Endothelial cell of umbilical vein (primary cell): ENCODE data around the gene L2HGDH. TPM values are rescaled to one million over a fixed set of nuclear protein-coding genes. Genes with fewer than 3 reads are reported as not detected.

Experiments used
- BruUV-seq: library from RNA; stranded (reverse); fragments of 400-500 nt; replicated peaks from 2 replicates; lab custom pipeline; 2021; lab: Mats Ljungman, UMichigan
- CTCF ChIA-PET: fragments of 300-600, 350-600 bp; sonication (Branson Sonifier 250); formaldehyde crosslinking; loops from one replicate; lab custom pipeline; 2021; ENCODE audit warnings: antibody characterized with exemption, inconsistent platforms; lab: Charles Lee
- POLR2A ChIA-PET: fragments of 300-600, 350-600 bp; sonication (Branson Sonifier 250); formaldehyde crosslinking; loops from one replicate; lab custom pipeline; 2021; ENCODE audit warnings: antibody characterized with exemption, inconsistent platforms; lab: Charles Lee
- DNase-seq: peaks from one replicate; pipeline ENCODE4 v3.0.0-alpha.2; 2011; ENCODE audit warnings: low read depth, low spot score
- FAIRE-seq: peaks from 2 replicates; lab custom pipeline; 2011; peaks lifted over from hg19 to GRCh38; lab: Jason Lieb, UNC
- H2AFZ ChIP-seq: 2 replicates; pipeline ENCODE4 v1.6.0; 2012; ENCODE audit warnings: low read depth, low read length, control low read depth, inconsistent platforms
- H3K27ac ChIP-seq: 2 replicates; pipeline ENCODE4 v1.5.1; 2011; ENCODE audit warnings: low read depth, mild to moderate bottlenecking, control low read depth, low read length, moderate library complexity; ENCODE audit not compliant: insufficient read depth
- H3K27me3 ChIP-seq, 2 experiments: 2 replicates each; pipeline versions ENCODE4 v1.6.0 to v1.6.1; 2011; ENCODE audit warnings: low read length in 2 of 2, mixed read lengths in 1 of 2; ENCODE audit not compliant: control insufficient read depth in 2 of 2, insufficient read depth in 2 of 2
- H3K36me3 ChIP-seq, 2 experiments: 2 replicates in 1 of 2; 3 replicates in 1 of 2; pipeline ENCODE4 v1.5.1; 2011; ENCODE audit warnings: low read length in 2 of 2, mild to moderate bottlenecking in 1 of 2, moderate library complexity in 1 of 2; ENCODE audit not compliant: control insufficient read depth in 2 of 2, insufficient read depth in 2 of 2; ENCODE audit errors: extremely low read depth in 1 of 2
- H3K4me1 ChIP-seq: 3 replicates; pipeline ENCODE4 v1.5.1; 2011; ENCODE audit warnings: mild to moderate bottlenecking, low read length; ENCODE audit not compliant: control insufficient read depth, insufficient read depth; ENCODE audit errors: extremely low read depth
- H3K4me2 ChIP-seq: 2 replicates; pipeline ENCODE4 v1.6.1; 2011; ENCODE audit warnings: low read length, control low read depth, mixed read lengths; ENCODE audit not compliant: insufficient read depth
- H3K4me3 ChIP-seq, 3 experiments: fragments of 200-600 bp in 1 of 3; sonication (generic), shearing (Covaris generic) in 1 of 3; replicated peaks in 1 of 3; 2 replicates each; pipeline ENCODE4 v1.5.1; 2011 to 2016; ENCODE audit warnings: control low read depth in 3 of 3, low read length in 3 of 3, mild to moderate bottlenecking in 2 of 3, inconsistent platforms in 1 of 3, low read depth in 1 of 3, moderate library complexity in 1 of 3; ENCODE audit not compliant: insufficient read depth in 1 of 3
- H3K79me2 ChIP-seq: 2 replicates; pipeline ENCODE4 v1.6.0; 2012; ENCODE audit warnings: low read length, inconsistent platforms; ENCODE audit not compliant: control insufficient read depth, insufficient read depth
- H3K9ac ChIP-seq: replicated peaks from 2 replicates; pipeline ENCODE3; 2011; ENCODE audit warnings: low read length, control low read depth; ENCODE audit not compliant: insufficient read depth; ENCODE audit errors: extremely low read depth
- H3K9me1 ChIP-seq: replicated peaks from 3 replicates; pipeline ENCODE4 v1.6.0; 2011; ENCODE audit warnings: mild to moderate bottlenecking, low read length; ENCODE audit not compliant: control insufficient read depth, insufficient read depth; ENCODE audit errors: extremely low read depth
- H3K9me3 ChIP-seq: replicated peaks from 2 replicates; pipeline ENCODE4 v1.5.1; 2012; ENCODE audit warnings: low read length, inconsistent platforms; ENCODE audit not compliant: control insufficient read depth, insufficient read depth
- H4K20me1 ChIP-seq: replicated peaks from 2 replicates; pipeline ENCODE3; 2011; ENCODE audit warnings: mild to moderate bottlenecking, low read length; ENCODE audit not compliant: control insufficient read depth, insufficient read depth; ENCODE audit errors: extremely low read depth
- EZH2 ChIP-seq: IDR thresholded peaks from 2 replicates; pipeline ENCODE4 v1.6.1; 2012; ENCODE audit warnings: borderline replicate concordance, low read depth, mild to moderate bottlenecking, moderate library complexity, low read length, inconsistent platforms; ENCODE audit not compliant: severe bottlenecking
- FOS ChIP-seq: IDR thresholded peaks from 2 replicates; pipeline ENCODE4 v1.6.1; 2011; ENCODE audit warnings: mild to moderate bottlenecking, low read length, moderate library complexity, borderline replicate concordance; ENCODE audit not compliant: insufficient read depth
- GATA2 ChIP-seq: IDR thresholded peaks from 2 replicates; pipeline ENCODE4 v1.7.0; 2011; ENCODE audit warnings: low read depth, mild to moderate bottlenecking, moderate library complexity, mixed read lengths, low read length; ENCODE audit not compliant: insufficient read length, insufficient read depth
- JUN ChIP-seq: IDR thresholded peaks from 2 replicates; pipeline ENCODE4 v1.6.1; 2011; ENCODE audit warnings: borderline replicate concordance, low read depth; ENCODE audit not compliant: insufficient read length, insufficient read depth
- MAX ChIP-seq: IDR thresholded peaks from 2 replicates; pipeline ENCODE4 v1.6.1; 2011; ENCODE audit not compliant: insufficient read depth, insufficient read length
- MYC ChIP-seq: IDR thresholded peaks from one replicate; pipeline ENCODE4 v1.6.1; 2011; ENCODE audit warnings: mild to moderate bottlenecking, low read depth, low read length
- POLR2A ChIP-seq: IDR thresholded peaks from 2 replicates; pipeline ENCODE4 v1.6.1; 2012; ENCODE audit warnings: low read depth, mild to moderate bottlenecking, control low read depth, low read length
- POLR2AphosphoS5 ChIP-seq: IDR thresholded peaks from 2 replicates; pipeline ENCODE4 v1.6.1; 2012; ENCODE audit warnings: low read depth, mild to moderate bottlenecking, control low read depth, low read length, moderate library complexity; ENCODE audit not compliant: insufficient read depth
- dilution Hi-C: fragments of 300-500 bp; cut with MboI; formaldehyde crosslinking; loops from one replicate; pipeline ENCODE4 v1.15.0; 2019; ENCODE audit warnings: low sequenced_read_pairs; ENCODE audit not compliant: extremely low pct_ligation_motif_present
- intact Hi-C: fragments of 100-400 bp; cut with micrococcal nuclease; formaldehyde crosslinking; loops from one replicate; pipeline ENCODE4 v1.10.0; 2022
- polyA plus RNA-seq, 4 experiments: library from polyadenylated mRNA; depleted of rRNA in 3 of 4; stranded (reverse) in 3 of 4; unstranded in 1 of 4; fragments of >200 nt; gene quantifications; 2 replicates each; pipeline versions ENCODE4 v1.2.1 to v1.2.3, GENCODE V29; 2011 to 2012; ENCODE audit warnings: missing spikeins in 1 of 4
- total RNA-seq: library from RNA; stranded (reverse); gene quantifications from 2 replicates; pipeline ENCODE4 v1.2.3, GENCODE V29; 2021
- TF ChIP-seq, protein P1 (sequence below), 2 donors: IDR thresholded peaks; 1 replicate in 1 of 2; 2 replicates in 1 of 2; pipeline ENCODE4 v1.5.1; 2011; ENCODE audit warnings: low read length in 2 of 2, mild to moderate bottlenecking in 2 of 2, moderate library complexity in 2 of 2, control low read depth in 1 of 2, inconsistent platforms in 1 of 2, low read depth in 1 of 2; ENCODE audit not compliant: insufficient read depth in 1 of 2; ENCODE audit errors: extremely low read depth in 1 of 2

Gene L2HGDH
- total and polyA plus RNA-seq, 2 donors (not counting 3 experiments of a cell fraction or from before 2014, with no cell fraction given): 2.5 to 5.3 TPM

- FAIRE-seq (no peak), DNase-seq (no peak)
- ChIA-PET POLR2A (no interaction called here), CTCF (no interaction called here)
- no peak for TF ChIP-seq POLR2AphosphoS5
- TF ChIP-seq, protein P1, sequence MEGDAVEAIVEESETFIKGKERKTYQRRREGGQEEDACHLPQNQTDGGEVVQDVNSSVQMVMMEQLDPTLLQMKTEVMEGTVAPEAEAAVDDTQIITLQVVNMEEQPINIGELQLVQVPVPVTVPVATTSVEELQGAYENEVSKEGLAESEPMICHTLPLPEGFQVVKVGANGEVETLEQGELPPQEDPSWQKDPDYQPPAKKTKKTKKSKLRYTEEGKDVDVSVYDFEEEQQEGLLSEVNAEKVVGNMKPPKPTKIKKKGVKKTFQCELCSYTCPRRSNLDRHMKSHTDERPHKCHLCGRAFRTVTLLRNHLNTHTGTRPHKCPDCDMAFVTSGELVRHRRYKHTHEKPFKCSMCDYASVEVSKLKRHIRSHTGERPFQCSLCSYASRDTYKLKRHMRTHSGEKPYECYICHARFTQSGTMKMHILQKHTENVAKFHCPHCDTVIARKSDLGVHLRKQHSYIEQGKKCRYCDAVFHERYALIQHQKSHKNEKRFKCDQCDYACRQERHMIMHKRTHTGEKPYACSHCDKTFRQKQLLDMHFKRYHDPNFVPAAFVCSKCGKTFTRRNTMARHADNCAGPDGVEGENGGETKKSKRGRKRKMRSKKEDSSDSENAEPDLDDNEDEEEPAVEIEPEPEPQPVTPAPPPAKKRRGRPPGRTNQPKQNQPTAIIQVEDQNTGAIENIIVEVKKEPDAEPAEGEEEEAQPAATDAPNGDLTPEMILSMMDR (IDR thresholded peaks at IDR 0.05; ENCODE audit: extremely low read depth in 1 of 2, insufficient read depth in 1 of 2, low read depth in 1 of 2, low read length in 2 of 2): no peak
- TF ChIP-seq JUN: no peak
- no peak for TF ChIP-seq POLR2A
- TF ChIP-seq GATA2: no peak
- no peak for TF ChIP-seq EZH2
- TF ChIP-seq MAX: no peak
- TF ChIP-seq FOS: no peak
- TF ChIP-seq MYC: no peak
- Histone ChIP-seq H3K4me1 (no peaks in the 10 kb centered on the region), H3K4me2 (no peak overlapping the region), H3K9ac (no peak overlapping the region), H3K27me3 (no peaks in the 10 kb centered on the region), H3K79me2 (no peaks in the 10 kb centered on the region), H4K20me1 (no peaks in the 10 kb centered on the region), H3K4me3 (no peak overlapping the region), H2AFZ (no peak overlapping the region), H3K9me1 (no peaks in the 10 kb centered on the region), H3K9me3 (no peaks in the 10 kb centered on the region), H3K27ac (no peak overlapping the region), H3K36me3 (no peaks in the 10 kb centered on the region)
- no TSS peak for BruUV-seq
- intact Hi-C loops (no loop called here), dilution Hi-C loops (no loop called here)
Measured at GRCh38 chr14:50301914-50302313, 10.1 kb downstream of the L2HGDH start.
